Measurements from ENCODE around the gene PTPRM.
A peak's percentile ranks its signal among the peaks of the same experiment; 100 is the strongest.

PTPRM gene

DNA sequence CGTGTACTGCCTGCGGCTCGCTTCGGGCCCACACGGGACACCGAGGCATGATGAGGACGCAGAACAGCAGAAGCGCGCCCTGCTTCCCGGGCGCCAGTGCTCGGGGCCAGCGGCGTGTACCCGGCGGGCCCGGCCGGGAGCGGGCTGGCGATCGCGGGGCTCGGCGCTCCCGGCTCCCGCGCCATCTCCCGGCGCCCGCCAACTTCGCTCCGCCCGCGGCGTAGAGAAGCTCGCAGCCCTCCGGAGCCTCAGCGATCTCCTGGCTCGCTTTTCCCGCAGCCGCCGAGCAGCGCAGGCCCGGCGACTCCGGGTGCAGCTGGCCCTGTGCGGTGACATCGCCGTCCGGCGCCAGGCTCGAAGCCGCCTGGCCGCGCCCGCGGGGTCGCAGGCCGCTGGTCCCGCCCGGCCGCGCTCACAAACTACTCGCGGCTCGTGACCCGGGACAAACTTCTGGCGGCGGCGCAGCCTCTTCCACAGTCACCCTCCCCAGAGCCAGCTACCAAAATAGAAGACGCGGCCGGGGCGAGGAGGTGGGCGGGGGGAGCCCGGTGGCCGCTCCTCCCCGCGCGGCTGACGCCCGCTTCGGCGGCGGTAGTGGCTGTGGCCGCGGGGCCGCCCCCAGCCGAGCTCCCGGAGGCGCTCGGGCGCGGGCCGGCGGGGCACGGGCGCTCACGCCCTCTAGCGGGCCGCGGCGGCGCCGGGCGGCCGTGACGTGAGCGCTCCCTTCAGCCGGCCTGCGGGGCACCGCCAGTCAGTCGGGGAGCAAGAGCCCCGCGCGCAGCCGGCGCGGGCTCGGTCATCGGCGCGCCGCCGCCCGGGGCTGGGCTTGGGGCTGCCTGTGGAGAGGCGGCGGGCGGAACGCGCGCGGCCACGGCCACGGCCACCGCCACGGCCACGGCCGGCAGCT is at the start of gene PTPRM:
PTPRM (plus strand) TSS at position 750 of the 907 bp plus-strand sequence. CDS start 503 bp downstream, outside the sequence.
- DNase-seq (ENCODE audit: low read depth in 2 of 3, low spot score in 2 of 3), result peak in 2 of 3 experiments; percentile 23 to 46

DNA sequence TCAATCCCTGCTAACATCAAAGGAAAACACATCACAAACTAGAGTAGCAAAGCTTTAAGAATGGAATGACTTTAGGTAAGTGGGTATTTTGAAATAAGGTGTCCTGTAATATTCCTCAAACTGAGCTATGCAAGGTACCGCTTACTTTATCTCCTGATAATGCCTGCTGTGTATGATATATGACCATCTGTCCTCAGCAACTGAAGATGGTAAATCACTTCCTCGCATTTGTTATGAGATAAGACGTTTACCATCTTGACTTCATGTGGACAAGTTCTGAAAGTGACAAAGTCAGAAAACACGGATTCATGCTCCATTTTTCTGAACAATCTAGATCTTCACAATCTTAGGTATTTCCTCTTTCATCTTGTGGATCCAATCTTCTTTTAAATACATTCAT is 49.3 kb upstream of the PTPRM start:
- DNase-seq (ENCODE audit: low read depth in 2 of 3, low spot score in 2 of 3), result no peak

DNA sequence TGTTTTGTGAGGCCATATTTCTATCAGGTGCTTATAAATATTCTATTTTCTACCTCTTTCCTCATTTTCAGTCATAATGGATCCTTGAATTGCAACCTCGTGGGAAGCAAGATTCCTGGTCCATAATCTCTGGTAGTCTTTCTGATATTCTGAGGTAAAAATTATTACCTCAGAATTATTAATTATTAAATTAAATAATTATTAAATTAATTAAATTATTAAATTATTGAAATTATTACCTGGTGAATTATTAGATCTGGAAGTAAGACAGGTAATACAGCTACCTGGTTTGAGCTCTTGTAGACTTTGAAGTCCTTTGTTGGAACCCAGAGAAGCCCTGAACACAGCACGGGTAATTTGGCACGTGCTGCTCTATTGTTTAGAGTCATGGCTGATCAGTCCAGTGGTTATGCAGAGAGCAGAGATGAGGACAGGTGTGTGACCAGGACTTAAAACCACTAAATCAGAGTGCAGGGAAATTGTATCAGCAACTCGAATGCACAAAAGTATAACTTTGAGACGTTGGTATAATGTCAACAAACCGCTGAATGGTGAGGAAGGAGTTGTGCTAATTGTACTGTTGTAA is 46.8 kb upstream of the PTPRM start:
- no peak for DNase-seq (ENCODE audit: low read depth in 2 of 3, low spot score in 2 of 3)

DNA sequence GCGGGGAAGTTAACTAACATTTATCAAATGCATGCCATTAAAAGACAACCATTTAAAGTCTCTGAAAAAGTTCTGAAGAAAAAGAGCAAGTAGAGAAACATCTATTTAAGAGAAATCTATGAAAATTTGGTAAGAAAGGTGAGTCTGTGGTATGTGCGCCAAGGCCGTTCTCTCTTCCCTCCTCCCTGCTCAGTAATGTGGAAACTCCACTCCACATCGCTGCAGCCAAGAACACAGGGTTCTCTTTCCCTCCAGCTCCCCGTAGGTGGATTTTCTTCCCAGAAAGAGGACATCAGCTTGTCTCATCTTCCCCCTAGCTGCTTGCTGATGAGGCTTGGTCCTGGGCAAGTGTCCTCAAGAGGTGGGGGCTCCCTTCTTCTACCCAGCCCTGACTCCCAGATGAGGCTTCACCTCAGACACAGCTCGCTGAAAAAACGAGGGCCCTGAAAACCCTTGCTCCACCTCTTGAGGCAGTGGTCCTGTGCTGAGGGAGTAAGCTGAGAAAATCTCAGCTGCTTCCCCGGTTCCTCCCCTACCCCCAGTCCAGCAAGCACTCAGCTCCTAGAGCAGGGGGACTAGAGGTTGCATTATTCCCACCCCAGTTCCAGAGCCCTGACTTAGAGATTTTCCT is 45.8 kb upstream of the PTPRM start:
- no peak for DNase-seq (ENCODE audit: low read depth in 2 of 3, low spot score in 2 of 3)

- DNase-seq (ENCODE audit: low read depth in 2 of 3, low spot score in 2 of 3), result no peak
Measured at GRCh38 chr18:7523772-7524171, 43.3 kb upstream of the PTPRM start.

DNA sequence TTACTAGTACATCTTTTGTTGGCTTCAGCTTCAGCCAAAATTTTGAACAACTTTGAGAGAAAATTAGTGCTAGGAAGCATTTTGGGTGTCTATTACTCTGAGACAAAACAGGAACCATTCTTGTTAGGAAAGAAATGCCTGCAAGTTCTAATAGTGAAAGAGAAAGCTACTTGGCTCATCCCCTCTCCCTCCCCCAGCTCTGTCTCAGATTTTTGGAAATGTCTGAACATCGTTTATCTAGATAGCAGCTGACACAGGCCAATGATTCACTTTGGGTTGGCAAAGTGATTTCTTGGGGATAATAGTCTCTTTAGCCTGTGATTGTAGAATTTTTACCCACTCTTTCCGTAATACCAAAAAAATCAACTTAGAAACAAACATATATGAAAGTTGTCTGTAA is 42.3 kb upstream of the PTPRM start:
- DNase-seq (ENCODE audit: low read depth in 2 of 3, low spot score in 2 of 3), result no peak

- DNase-seq (ENCODE audit: low read depth in 2 of 3, low spot score in 2 of 3), result no peak
Measured at GRCh38 chr18:7532942-7533341, 34.2 kb upstream of the PTPRM start.

- no peak for DNase-seq (ENCODE audit: low read depth in 2 of 3, low spot score in 2 of 3)
Measured at GRCh38 chr18:7535436-7536205, 31.5 kb upstream of the PTPRM start.

GRCh38 chr18:7537145-7537544 is 30.0 kb upstream of the PTPRM start:
- no peak for DNase-seq (ENCODE audit: low read depth in 2 of 3, low spot score in 2 of 3)

- DNase-seq (ENCODE audit: low read depth in 2 of 3, low spot score in 2 of 3), result no peak
Measured at GRCh38 chr18:7541835-7542234, 25.3 kb upstream of the PTPRM start.

DNA sequence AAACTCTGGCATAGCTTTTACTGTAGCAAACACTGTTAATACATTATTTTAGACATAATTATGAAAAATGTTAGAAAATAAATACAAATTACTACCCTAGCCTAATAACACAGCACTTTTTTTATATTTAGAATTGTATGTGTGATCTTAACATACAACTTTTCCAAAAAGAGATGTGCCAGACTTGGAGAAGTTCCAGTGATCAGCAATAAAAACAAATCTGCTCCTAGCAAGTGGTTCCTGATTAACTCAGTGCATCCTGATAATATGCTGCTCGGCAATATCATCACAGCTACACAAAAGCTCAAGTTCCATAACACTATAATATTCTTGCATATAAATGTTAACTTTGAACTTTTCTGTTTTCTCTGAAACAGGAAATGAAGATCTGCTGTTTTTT is 22.4 kb upstream of the PTPRM start:
- DNase-seq (ENCODE audit: low read depth in 2 of 3, low spot score in 2 of 3), result no peak

DNA sequence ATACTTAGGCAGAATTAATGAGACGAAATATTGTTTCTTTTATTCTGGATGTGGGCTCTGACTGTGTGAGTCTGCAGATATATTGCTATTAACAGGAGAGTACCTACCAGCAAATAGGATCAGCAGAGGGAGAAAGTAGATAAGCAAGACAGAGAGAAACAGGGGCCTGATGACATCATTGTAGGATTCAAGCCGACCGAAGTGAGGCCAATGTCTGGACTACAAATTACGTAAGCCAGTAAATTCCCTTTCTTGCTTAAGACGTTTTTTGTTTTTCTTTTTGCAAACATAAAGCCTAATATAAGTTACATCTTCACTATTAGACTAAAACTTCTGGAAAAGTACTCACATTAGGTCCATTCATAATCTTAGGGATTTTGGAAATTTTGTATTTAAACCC is 21.4 kb upstream of the PTPRM start:
- no peak for DNase-seq (ENCODE audit: low read depth in 2 of 3, low spot score in 2 of 3)

DNA sequence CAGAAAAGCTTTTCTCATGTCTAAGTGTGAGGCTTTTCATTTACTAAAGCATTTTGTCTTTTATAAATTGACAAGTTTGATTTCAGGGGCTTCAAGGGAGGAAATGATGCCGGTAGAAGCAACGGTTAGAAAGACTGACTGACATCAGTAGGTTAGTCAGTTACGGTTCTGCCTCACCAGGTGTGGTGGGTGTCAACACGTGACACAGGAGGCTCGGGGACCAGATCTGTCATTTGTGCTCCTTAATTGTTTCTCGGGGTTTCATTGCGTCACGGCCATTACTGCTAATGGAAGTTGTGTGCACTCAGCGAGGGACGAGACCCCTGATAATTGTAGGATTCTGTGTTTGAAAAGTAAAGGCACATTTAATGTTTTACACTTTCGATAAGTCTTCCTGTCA is 18.9 kb upstream of the PTPRM start:
- DNase-seq (ENCODE audit: low read depth in 2 of 3, low spot score in 2 of 3), result no peak

DNA sequence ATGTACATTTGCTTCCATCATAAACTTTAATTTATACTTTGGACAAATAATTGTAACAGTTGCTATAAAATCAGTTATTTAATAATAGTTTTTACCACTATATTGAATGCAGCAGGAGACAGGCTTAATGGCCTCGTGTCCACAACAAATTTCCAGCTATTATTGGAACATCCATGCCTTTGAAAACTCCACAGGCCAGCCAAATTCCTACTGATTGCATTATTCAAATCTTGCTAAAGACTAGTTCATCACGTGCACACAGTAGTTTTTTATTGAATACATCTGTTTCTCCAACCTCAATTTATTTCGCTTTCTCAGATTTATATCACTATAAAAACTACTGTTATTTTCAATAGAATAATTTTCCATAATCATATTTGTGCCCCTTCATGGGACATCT is 18.4 kb upstream of the PTPRM start:
- no peak for DNase-seq (ENCODE audit: low read depth in 2 of 3, low spot score in 2 of 3)

DNA sequence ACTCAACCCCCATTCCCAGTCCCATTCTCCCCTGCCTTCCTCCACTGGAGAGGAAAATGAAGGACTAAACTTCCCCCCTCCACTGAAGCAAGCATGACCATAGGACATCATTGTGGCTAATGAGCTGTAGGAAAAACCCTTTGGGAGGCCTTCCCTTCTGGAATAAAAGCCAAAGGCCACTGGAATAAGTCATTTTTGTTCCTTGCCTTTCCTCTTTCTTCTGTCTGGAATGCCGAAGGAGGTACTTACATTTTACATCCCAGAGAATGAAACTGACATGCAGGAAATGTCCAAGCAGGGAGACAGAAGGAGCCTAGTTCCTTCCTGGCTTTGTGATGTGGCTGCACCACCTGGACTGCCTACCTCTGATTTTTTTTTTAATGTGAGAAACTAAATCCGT is 9.1 kb upstream of the PTPRM start:
- no peak for DNase-seq (ENCODE audit: low read depth in 2 of 3, low spot score in 2 of 3)

GRCh38 chr18:7558769-7559168 is 8.3 kb upstream of the PTPRM start:
- no peak for DNase-seq (ENCODE audit: low read depth in 2 of 3, low spot score in 2 of 3)

DNA sequence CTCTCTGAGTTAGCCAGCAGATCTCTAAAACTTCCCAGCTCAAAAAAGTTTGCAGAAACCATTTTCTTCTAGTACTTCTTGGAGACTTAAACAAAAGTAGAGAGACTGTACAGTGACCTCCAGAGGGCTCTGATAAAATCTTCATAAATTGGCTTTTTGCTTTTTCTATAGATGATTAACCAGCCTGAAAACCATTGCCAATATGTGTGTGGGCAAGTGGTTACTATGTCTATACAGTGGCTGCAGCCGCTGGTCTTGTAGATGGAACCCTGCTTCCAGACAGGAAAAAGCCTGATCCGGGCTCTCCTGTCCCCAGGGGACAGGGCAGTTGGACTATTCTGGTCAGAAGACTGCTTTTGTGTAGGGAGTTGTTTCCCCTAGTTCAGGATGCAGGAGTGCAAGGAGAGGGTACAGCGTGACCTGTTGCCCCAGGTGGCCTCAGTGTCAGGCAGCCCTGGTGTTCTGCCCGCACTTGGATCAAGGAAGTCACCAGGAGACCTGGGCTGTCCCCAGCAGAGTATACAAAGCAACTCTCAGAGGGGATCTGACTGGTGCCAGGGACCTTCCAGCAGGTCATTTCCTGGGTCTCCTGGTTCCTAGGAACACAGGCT is 7.3 kb upstream of the PTPRM start:
- no peak for DNase-seq (ENCODE audit: low read depth in 2 of 3, low spot score in 2 of 3)

GRCh38 chr18:7561909-7562460 is 5.1 kb upstream of the PTPRM start:
- DNase-seq (ENCODE audit: low read depth in 2 of 3, low spot score in 2 of 3), result no peak

DNA sequence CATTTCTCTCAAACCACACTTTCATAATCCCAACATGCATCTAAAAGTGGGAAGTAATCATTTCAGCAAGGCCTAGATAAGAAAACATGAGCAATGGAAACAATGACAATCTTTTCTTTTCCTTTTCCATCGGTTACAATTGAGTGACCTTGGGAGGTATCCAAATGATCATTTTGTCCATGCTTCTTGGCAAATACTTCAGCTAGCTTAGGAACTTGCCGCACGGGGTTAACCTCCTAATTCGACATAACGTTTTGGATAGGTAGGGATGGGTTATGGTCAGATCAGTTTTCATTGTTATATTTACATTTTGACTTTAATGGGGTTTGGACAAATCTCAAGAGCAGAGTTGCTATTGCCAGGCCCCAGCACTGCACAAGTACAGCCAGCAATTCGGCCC is 4.6 kb upstream of the PTPRM start:
- no peak for DNase-seq (ENCODE audit: low read depth in 2 of 3, low spot score in 2 of 3)

DNA sequence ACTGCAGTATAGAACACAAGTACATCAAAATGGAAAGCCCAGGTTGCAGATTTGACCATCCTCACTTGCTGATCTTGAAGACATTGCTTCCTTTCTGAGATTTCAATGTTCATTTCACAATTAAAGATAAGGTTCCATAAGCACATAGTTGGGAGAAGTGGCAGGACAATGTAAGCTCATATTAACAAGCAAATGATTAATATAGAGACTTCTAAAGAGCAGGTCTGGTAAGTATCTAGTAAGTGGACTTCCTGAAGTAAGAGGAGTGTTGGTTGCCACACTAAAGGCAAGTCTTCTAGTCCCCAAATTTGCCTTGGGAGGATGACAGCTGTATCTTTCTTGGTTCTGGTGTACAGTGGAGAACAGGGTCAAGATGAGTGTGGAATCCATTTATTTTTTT is 1.4 kb upstream of the PTPRM start:
- DNase-seq (ENCODE audit: low read depth in 2 of 3, low spot score in 2 of 3), result no peak

DNA sequence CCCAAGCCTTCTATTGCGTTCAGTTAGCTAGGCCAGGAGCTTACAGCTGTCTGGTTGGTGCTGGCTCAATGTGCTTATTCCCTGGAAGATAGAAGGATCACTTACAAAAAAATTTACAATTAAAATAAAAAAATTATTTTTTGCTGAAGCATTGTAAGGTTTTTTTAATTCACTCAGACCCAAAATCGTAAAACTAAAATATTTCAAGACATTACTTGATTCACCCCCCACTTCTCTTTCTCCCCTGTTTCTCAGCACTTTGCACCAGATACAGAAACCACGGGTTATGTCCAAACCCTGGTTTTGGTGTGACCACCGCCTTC is 911 bp upstream of the PTPRM start:
- no peak for DNase-seq (ENCODE audit: low read depth in 2 of 3, low spot score in 2 of 3)

All from activated CD8-positive, alpha-beta memory T cell treated with anti-CD3 and anti-CD28 coated beads for 48 hours (primary cell).